WTC11 (cell line): Measurements from ENCODE around the gene DNAH8. TPM values are rescaled to one million over a fixed set of nuclear protein-coding genes. Genes with fewer than 3 reads are reported as not detected.

Source experiments
- ATAC-seq: fragments of 200-7000 bp; cut with Tn5 transposase; 2 replicates; pipeline ENCODE4 v1.10.0; 2021; ENCODE audit warnings: mild to moderate bottlenecking, moderate library complexity
- CTCF ChIA-PET: fragments of 300-600 bp; sonication (Branson Sonifier 250); formaldehyde crosslinking; loops from one replicate; lab custom pipeline; 2021; ENCODE audit warnings: antibody characterized with exemption; lab: Charles Lee
- POLR2A ChIA-PET: fragments of 350-600 bp; sonication (Branson Sonifier 250); formaldehyde crosslinking; loops from one replicate; lab custom pipeline; 2021; ENCODE audit warnings: antibody characterized with exemption; lab: Charles Lee
- DNase-seq: peaks from one replicate; pipeline ENCODE4 v3.0.0; 2021; ENCODE audit warnings: low spot score
- H3K27ac Mint-ChIP-seq: 2 replicates; pipeline ENCODE4 v1.8.0; 2021; ENCODE audit warnings: mixed read lengths
- H3K27me3 Mint-ChIP-seq: 2 replicates; pipeline ENCODE4 v1.8.0; 2021; ENCODE audit warnings: low read depth, mild to moderate bottlenecking, moderate library complexity, mixed read lengths
- H3K36me3 Mint-ChIP-seq: 2 replicates; pipeline ENCODE4 v1.8.0; 2021; ENCODE audit warnings: mixed read lengths
- H3K4me1 Mint-ChIP-seq: 2 replicates; pipeline ENCODE4 v1.8.0; 2022; ENCODE audit warnings: mixed read lengths
- H3K4me3 Mint-ChIP-seq: 2 replicates; pipeline ENCODE4 v1.8.0; 2021; ENCODE audit warnings: mild to moderate bottlenecking, moderate library complexity, mixed read lengths
- H3K9me3 Mint-ChIP-seq: 2 replicates; pipeline ENCODE4 v1.8.0; 2021; ENCODE audit warnings: mixed read lengths
- CTCF ChIP-seq: fragments of 200-600 bp; IDR thresholded peaks from 2 replicates; pipeline ENCODE4 v1.8.0; 2022; ENCODE audit warnings: antibody characterized with exemption
- E2F1 ChIP-seq: sonication (generic); formaldehyde crosslinking; IDR thresholded peaks from 2 replicates; pipeline ENCODE4 v1.8.0; 2022; ENCODE audit warnings: mild to moderate bottlenecking, missing genetic modification reagents
- ELF4 ChIP-seq: sonication (generic); formaldehyde crosslinking; IDR thresholded peaks from 2 replicates; pipeline ENCODE4 v1.8.1; 2022; ENCODE audit warnings: low read depth, mild to moderate bottlenecking, moderate library complexity, missing genetic modification reagents
- ESRRA ChIP-seq: sonication (generic); formaldehyde crosslinking; IDR thresholded peaks from 2 replicates; pipeline ENCODE4 v1.8.1; 2022; ENCODE audit warnings: mild to moderate bottlenecking, missing genetic modification reagents, borderline replicate concordance
- HMGXB4 ChIP-seq: sonication (generic); formaldehyde crosslinking; IDR thresholded peaks from 2 replicates; pipeline ENCODE4 v1.8.1; 2023; ENCODE audit warnings: mild to moderate bottlenecking, moderate library complexity, missing genetic modification reagents
- IRF1 ChIP-seq: sonication (generic); formaldehyde crosslinking; IDR thresholded peaks from 2 replicates; pipeline ENCODE4 v1.8.0; 2023; ENCODE audit warnings: missing genetic modification reagents
- MYBL2 ChIP-seq: sonication (generic); formaldehyde crosslinking; IDR thresholded peaks from 2 replicates; pipeline ENCODE4 v1.8.1; 2023; ENCODE audit warnings: mild to moderate bottlenecking, moderate library complexity, missing genetic modification reagents
- NR1H2 ChIP-seq: sonication (generic); formaldehyde crosslinking; IDR thresholded peaks from 2 replicates; pipeline ENCODE4 v1.9.0; 2021; ENCODE audit warnings: mild to moderate bottlenecking, moderate library complexity, missing genetic modification reagents
- RELA ChIP-seq: sonication (generic); formaldehyde crosslinking; IDR thresholded peaks from 2 replicates; pipeline ENCODE4 v1.8.1; 2022; ENCODE audit warnings: missing genetic modification reagents, mild to moderate bottlenecking, borderline replicate concordance
- SOX15 ChIP-seq: fragments of 250-450 bp; sonication (Bioruptor Pico); IDR thresholded peaks from 2 replicates; pipeline ENCODE4 v1.9.0; 2021; ENCODE audit warnings: mild to moderate bottlenecking
- SP1 ChIP-seq: sonication (generic); formaldehyde crosslinking; conservative IDR thresholded peaks from 2 replicates; pipeline ENCODE4 v1.8.1; 2022; ENCODE audit warnings: missing genetic modification reagents
- ZBTB21 ChIP-seq: sonication (generic); formaldehyde crosslinking; IDR thresholded peaks from 2 replicates; pipeline ENCODE4 v1.8.1; 2023; ENCODE audit warnings: mild to moderate bottlenecking, missing genetic modification reagents, borderline replicate concordance
- ZNF232 ChIP-seq: sonication (generic); formaldehyde crosslinking; IDR thresholded peaks from 2 replicates; pipeline ENCODE4 v1.8.0; 2022; ENCODE audit warnings: mild to moderate bottlenecking, missing genetic modification reagents
- ZNF263 ChIP-seq: sonication (generic); formaldehyde crosslinking; IDR thresholded peaks from 2 replicates; pipeline ENCODE4 v1.8.1; 2022; ENCODE audit warnings: low read depth, mild to moderate bottlenecking, moderate library complexity, missing genetic modification reagents
- ZNF281 ChIP-seq: sonication (generic); formaldehyde crosslinking; IDR thresholded peaks from 2 replicates; pipeline ENCODE4 v1.8.0; 2023; ENCODE audit warnings: mild to moderate bottlenecking, missing genetic modification reagents
- ZSCAN18 ChIP-seq: fragments of 250-450 bp; sonication (Bioruptor Pico); IDR thresholded peaks from 2 replicates; pipeline ENCODE4 v2.1.2; 2022; ENCODE audit warnings: mild to moderate bottlenecking, moderate library complexity
- total RNA-seq: library from RNA; stranded (reverse); gene quantifications from 3 replicates; pipeline ENCODE4 v1.2.3, GENCODE V29; 2021
- TF ChIP-seq, protein P1 (sequence below): sonication (generic); formaldehyde crosslinking; IDR thresholded peaks from 2 replicates; pipeline ENCODE4 v1.8.1; 2023; ENCODE audit warnings: mild to moderate bottlenecking, missing genetic modification reagents
- TF ChIP-seq, protein P2 (sequence below): fragments of 250-450 bp; sonication (Bioruptor Pico); IDR thresholded peaks from 2 replicates; pipeline ENCODE4 v1.9.0; 2021; ENCODE audit warnings: mild to moderate bottlenecking
- TF ChIP-seq, protein P3 (sequence below): sonication (generic); formaldehyde crosslinking; IDR thresholded peaks from 2 replicates; pipeline ENCODE4 v1.8.1; 2022; ENCODE audit warnings: low read depth, mild to moderate bottlenecking, moderate library complexity, missing genetic modification reagents, borderline replicate concordance

DNAH8 gene
- total RNA-seq, 1 experiment from 2014 or later, result 0.02 TPM

- no peak for TF ChIP-seq E2F1 (CRISPR knock-in tag)
These were observed 88.0 kb downstream of the DNAH8 start (continued) for GRCh38 chr6:38803129-38803528.

DNA sequence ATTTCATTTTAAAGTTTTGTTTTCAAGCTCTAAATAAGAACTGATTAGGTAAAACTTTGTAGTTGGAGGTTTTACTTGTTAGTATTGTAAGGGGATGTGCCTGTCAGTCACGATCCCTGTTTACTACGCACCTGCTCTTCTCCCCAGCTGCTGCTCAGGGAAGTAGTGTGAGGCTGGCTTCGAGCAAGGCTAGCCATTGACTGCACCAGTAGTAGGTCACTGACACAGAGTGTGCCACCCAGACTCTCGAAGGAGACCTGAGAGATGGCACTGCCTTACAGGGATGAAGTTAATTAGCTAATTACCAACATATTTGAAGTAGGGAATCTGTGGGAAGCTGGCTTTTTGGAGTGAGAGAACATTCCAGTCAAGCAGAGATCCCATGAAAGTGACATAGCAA is 89.2 kb downstream of the DNAH8 start:
- H3K4me1 Mint-ChIP-seq, result no peaks in the 10 kb centered on the region; the same call in 1 of the 2 replicates
- POLR2A ChIA-PET, result interaction anchor here (0.6 kb wide), 1 partner anchor 71 kb away, joined by 4 read pairs; no protein-coding TSS in a partner anchor
- CTCF ChIA-PET, result no interaction called here
- H3K36me3 Mint-ChIP-seq, result no peaks in the 10 kb centered on the region
- H3K27me3 Mint-ChIP-seq, result peaks cover 2% of the 10 kb centered on the region; the same call in 1 of the 2 replicates
- ATAC-seq, result no peak
- H3K9me3 Mint-ChIP-seq, result no peaks in the 10 kb centered on the region
- H3K4me3 Mint-ChIP-seq, result no peak overlapping the region
- no peak for DNase-seq
- H3K27ac Mint-ChIP-seq, result no peak overlapping the region
- no peak for TF ChIP-seq ZBTB21 (CRISPR knock-in tag)
- no peak for TF ChIP-seq RELA (CRISPR knock-in tag)
- no peak for TF ChIP-seq ESRRA (CRISPR knock-in tag)
- TF ChIP-seq ZNF281, result no peak
- TF ChIP-seq ZSCAN18, result no peak
- TF ChIP-seq ELF4, result no peak
- no peak for TF ChIP-seq SP1
- no peak for TF ChIP-seq NR1H2 (CRISPR knock-in tag)
- TF ChIP-seq, protein P1, sequence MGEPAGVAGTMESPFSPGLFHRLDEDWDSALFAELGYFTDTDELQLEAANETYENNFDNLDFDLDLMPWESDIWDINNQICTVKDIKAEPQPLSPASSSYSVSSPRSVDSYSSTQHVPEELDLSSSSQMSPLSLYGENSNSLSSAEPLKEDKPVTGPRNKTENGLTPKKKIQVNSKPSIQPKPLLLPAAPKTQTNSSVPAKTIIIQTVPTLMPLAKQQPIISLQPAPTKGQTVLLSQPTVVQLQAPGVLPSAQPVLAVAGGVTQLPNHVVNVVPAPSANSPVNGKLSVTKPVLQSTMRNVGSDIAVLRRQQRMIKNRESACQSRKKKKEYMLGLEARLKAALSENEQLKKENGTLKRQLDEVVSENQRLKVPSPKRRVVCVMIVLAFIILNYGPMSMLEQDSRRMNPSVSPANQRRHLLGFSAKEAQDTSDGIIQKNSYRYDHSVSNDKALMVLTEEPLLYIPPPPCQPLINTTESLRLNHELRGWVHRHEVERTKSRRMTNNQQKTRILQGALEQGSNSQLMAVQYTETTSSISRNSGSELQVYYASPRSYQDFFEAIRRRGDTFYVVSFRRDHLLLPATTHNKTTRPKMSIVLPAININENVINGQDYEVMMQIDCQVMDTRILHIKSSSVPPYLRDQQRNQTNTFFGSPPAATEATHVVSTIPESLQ, result no peak
- TF ChIP-seq ZNF232 (CRISPR knock-in tag), result no peak
- no peak for TF ChIP-seq HMGXB4 (CRISPR knock-in tag)
- no peak for TF ChIP-seq IRF1 (CRISPR knock-in tag)
- no peak for TF ChIP-seq CTCF
- no peak for TF ChIP-seq MYBL2 (CRISPR knock-in tag)
- TF ChIP-seq, protein P2, sequence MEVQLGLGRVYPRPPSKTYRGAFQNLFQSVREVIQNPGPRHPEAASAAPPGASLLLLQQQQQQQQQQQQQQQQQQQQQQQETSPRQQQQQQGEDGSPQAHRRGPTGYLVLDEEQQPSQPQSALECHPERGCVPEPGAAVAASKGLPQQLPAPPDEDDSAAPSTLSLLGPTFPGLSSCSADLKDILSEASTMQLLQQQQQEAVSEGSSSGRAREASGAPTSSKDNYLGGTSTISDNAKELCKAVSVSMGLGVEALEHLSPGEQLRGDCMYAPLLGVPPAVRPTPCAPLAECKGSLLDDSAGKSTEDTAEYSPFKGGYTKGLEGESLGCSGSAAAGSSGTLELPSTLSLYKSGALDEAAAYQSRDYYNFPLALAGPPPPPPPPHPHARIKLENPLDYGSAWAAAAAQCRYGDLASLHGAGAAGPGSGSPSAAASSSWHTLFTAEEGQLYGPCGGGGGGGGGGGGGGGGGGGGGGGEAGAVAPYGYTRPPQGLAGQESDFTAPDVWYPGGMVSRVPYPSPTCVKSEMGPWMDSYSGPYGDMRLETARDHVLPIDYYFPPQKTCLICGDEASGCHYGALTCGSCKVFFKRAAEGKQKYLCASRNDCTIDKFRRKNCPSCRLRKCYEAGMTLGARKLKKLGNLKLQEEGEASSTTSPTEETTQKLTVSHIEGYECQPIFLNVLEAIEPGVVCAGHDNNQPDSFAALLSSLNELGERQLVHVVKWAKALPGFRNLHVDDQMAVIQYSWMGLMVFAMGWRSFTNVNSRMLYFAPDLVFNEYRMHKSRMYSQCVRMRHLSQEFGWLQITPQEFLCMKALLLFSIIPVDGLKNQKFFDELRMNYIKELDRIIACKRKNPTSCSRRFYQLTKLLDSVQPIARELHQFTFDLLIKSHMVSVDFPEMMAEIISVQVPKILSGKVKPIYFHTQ (CRISPR knock-in tag), result no peak
- TF ChIP-seq, protein P3, sequence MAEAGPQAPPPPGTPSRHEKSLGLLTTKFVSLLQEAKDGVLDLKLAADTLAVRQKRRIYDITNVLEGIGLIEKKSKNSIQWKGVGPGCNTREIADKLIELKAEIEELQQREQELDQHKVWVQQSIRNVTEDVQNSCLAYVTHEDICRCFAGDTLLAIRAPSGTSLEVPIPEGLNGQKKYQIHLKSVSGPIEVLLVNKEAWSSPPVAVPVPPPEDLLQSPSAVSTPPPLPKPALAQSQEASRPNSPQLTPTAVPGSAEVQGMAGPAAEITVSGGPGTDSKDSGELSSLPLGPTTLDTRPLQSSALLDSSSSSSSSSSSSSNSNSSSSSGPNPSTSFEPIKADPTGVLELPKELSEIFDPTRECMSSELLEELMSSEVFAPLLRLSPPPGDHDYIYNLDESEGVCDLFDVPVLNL, result no peak
- TF ChIP-seq ZNF263, result no peak
- no peak for TF ChIP-seq SOX15 (CRISPR knock-in tag)
